GM21619 (cell line): ENCODE measurements around the gene NELFB.
A peak's percentile ranks its signal among the peaks of the same experiment; 100 is the strongest.

Experiments
- ATAC-seq: cut with Tn5 transposase; IDR thresholded peaks from one replicate; pipeline ENCODE4 v1.9.1; 2021; ENCODE audit not compliant: unreplicated experiment

The NELFB gene

DNA sequence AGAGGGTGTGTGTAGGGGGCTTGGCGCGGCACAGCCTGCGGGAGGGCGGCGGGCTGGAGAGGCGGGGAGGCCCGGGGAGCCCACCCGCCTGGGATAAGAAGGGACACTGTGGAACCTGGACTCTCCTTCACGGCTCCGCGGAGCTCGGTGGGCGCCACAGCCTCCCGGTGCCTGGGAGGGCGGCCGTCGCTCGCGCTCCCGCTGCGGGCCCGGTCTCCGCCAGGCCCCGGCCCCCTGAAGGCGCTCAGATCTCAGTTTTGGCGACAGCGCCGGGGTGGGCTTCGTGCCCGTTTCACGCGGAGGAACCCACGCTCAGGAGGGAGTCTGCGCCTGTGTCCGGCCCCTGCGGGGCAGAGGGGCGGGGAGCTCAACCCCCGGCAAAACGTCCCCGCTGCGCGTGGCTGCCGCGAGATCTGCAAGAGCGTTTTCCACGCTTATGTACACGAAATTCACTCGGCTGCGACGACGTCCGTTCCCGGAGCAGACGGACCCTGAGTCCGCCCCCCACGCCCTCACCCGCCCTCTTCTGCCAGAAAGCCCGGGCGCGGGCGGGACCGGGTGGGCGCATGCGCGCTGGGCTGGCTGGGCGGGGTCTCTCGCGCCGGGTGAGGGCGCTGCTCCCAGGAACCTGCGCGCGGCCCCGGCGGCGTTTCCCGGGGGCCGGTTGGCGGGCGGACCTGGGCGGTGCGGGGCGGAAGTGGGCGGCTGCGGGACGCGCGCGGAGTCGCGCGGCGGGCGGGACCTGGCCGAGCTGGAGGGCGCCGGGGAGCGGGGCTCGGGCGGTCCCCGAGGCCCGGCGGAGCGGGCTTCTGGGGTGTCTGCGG, at the start of gene NELFB:
Gene NELFB, plus strand, starts transcription at position 704 of the 824 bp plus-strand sequence.
- peak; percentile 69 for ATAC-seq

DNA sequence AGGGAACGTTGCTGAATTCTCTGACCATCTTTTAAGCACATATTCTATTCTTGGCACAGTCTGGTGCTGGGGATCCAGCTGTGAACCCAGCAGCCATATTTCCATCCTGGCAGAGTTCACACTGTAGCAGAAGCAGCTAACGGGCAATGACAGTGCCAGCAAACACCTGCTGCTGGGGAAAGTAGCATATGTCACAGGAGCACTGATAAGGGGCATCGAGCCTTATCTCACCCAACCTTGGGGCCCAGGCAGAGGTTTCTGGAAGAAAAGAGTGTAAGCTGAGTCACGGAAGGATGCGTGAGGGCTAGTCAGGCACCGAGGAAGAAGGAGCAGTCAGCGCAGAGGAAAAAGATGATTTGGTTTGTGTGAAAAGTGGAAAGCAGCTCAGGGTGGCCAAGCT, 48.5 kb upstream of the NELFB start:
- ATAC-seq = no peak

DNA sequence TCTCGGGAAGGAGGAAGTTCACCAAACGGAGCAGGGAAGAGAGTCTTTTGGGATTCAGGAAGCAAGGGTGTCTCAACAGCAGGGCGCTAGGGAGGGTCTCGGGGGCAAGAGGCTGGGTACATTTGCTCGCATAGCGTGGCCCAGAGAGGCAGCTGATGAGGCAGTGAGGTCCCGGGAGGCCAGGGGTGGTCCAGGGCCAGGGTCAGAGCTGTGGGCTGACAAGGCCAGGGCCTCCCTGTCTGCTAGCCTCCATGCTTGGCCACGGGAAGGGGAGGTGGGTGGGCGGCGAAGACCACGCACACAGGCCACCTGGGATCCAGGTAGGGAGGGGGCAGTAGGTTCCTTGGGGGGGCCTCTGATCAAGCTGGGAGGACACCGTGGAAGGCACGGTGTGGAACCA, 43.6 kb upstream of the NELFB start:
- ATAC-seq = no peak

DNA sequence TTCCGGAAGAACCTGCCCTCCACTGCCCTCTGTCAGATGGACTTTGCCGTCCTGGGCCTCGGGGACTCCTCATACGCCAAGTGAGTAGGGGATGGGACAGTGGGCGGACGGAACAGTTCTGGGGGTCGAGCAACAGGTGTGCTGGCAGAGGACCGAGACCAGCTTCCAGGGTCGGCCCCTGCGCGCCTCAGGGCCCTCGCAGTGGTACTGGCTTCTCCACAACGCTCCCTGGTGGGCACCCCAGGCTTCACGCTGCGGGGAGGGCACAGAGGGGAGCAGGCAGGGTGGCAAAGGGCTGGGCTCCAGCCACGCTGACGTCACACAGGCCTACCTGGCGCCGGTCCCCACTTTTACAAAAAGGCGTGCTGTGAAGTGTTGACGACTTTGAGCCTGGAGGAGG, 42.6 kb upstream of the NELFB start:
- ATAC-seq = no peak

DNA sequence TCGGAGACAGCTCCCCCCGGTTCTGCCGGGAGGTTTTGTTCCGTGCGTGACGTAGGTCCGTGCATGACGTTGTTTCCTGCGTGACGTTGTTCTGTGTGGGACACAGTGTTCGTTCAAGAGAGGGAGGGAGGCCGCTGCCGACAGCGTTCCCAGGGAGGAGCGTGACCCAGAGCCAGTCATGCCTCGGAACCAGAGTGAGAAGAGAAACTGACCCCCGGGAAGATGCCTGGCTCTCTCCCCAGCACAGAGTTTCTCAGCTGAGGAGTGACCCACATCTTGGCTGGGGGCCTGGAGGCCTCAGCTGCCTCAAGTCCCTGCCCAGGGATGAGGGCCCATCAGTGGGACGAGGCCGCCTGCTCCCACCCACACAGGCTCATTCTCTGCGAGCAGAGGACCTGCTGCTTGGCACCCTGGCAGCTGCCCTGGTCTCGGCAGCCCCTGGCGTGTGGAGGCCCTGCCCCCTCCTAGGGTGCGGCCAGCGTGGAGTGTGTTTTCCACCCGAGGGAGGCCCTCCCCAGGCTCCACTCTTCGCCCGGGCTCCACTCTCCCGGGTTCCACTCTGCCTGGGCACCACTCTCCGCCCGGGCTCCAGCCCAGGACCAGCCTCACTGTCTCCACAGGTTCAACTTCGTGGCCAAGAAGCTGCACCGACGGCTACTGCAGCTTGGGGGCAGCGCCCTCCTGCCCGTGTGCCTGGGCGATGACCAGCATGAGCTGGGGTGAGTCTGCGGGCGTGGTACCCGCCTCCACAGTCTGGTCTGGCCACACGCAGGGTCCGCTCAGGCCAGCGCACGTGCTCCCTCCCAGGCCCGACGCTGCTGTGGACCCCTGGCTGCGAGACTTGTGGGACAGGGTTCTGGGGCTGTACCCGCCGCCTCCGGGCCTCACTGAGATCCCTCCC, 41.7 kb upstream of the NELFB start:
- no peak for ATAC-seq

DNA sequence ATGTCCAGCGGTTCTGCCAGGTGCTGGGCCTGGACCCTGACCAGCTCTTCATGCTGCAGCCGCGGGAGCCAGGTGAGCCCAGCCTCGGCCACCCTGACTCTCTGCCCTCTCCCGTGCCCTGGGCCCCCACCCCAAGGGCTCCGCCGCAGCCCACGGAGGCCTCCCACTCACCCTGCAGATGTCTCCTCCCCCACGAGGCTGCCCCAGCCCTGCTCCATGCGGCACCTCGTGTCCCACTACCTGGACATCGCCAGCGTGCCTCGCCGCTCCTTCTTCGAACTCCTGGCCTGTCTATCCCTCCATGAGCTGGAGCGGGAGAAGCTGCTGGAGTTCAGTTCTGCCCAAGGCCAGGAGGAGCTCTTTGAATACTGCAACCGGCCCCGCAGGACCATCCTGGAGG, 40.5 kb upstream of the NELFB start:
- no peak for ATAC-seq

DNA sequence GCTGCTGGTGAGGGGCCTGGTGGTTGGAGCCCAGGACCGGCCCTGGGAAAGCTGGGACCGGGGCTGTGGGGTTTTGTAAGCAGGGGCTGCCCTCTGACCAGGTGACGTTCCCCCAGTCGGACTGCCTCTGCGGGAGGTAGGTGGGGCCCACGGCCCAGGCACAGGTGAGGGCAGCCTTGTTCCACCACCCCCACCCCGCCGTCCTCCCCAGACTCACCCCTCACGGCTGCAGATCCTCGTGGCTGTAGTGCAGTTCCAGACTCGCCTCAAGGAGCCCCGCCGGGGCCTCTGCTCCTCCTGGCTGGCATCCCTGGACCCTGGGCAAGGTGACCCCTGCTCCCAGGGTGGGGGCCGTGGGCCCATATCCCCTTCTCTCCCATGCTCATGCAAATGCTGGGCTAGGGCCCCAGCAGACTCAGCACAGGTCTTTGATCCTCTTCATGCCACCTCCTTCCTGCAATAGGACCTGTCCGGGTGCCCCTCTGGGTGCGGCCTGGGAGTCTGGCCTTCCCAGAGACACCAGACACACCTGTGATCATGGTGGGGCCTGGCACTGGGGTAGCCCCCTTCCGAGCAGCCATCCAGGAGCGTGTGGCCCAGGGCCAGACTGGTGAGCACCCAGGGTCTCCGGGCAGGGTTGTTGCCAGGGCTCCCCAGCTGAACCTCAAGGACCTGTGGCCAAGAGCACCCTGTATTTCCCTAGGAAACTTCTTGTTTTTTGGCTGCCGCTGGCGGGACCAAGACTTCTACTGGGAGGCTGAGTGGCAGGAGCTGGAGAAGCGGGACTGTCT, 39.7 kb upstream of the NELFB start:
- ATAC-seq = no peak

DNA sequence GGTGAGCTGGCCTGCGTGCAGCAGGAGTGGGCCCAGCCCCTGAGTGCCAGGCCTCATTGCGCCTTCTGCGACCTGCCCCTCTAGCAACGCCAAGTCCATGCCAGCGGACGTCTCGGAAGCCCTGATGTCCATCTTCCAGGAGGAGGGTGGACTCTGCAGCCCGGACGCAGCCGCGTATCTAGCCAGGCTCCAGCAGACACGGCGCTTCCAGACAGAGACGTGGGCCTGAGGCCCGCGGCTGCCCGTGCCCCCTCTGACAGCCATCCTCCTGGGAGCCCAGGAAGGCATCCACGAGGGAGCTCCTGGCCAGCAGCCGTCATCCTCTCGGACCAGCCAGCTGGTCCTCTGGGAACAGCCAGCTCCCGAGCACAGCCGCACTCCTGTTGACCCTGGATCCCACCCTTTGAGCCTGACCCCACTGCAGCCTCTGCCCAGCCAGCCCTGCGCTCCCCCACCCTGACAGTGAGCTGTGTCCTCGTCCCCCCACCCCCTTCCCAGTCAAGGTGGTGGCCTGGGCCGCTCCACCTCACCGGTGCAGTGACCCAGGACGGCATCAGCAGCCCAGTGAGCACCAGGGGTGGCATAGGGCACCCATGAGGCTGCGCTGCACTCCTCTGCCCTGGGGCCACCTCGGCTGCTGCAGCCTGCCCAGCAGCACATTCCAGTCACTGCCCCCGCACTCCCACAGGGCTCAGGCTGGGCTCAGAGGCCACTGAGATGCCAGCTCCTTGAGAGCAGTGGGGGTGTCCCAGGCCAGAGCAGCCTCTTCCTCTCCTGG, 38.8 kb upstream of the NELFB start:
- no peak for ATAC-seq

DNA sequence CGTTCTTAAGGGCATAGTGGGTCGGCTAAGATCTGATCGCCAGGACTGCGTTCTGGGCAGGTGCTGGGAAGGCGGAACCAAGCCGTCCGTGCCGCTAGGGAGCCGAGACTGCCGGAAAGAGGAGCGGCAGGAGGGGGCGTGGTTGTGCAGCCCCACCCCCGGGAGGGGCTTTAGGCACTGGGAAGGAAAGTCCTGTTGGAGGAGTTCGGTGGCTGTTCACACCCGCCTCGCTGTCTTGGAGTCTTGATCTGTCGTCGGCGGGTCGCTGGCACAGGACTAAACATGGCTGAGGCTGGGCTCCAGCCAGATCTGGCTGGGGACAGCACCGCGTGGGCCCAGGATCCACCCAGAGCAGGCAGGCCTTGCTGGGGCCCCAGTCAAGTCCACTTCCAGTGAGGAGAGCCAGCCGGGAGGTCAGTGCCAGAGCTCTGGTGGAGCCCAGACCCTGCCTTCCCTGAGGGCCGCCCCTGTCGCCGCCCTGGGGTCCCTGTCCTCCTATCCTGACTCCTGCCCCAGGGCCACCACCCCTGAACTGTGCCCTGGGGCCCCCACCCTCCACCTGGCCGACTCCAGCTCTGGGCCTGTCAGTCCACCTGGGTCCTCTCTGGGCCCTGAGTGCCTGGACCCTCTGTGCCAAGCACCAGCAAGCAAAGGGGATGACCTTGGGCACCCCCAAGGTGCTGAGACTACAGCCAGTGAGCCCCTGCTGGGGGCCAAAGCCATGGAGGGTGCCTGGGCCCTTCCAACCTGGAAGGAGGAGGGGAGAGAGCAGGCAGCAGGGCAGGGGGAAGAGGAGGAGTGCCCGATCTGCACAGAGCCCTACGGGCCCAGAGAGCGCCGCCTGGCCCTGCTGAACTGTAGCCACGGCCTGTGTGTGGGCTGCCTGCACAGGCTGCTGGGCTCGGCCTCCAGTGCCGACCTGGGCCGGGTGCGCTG, 37.6 kb upstream of the NELFB start:
- ATAC-seq = no peak

DNA sequence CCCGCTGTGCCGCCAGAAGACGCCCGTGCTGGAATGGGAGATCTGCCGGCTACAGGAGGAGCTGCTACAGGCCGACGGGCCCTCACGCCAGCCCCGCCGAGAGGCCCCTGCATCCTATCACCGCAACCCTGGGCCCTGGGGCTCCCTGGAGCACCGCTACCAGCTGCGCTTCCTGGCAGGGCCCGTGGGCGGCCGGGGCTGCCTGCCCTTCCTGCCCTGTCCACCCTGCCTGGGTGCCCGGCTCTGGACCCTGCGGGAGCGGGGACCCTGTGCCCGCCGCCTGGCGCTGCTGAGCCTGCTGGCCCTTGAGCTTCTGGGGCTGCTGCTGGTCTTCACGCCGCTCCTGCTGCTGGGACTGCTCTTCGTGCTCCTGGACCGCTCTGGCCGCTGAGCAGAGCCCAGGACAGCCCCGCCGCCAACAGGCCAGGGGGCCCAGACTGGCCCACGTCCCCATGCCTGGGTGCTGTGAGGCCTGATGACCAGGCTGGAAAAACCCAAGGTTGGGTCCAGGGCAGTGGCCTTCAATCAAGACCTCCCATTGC, 36.8 kb upstream of the NELFB start:
- ATAC-seq = no peak

DNA sequence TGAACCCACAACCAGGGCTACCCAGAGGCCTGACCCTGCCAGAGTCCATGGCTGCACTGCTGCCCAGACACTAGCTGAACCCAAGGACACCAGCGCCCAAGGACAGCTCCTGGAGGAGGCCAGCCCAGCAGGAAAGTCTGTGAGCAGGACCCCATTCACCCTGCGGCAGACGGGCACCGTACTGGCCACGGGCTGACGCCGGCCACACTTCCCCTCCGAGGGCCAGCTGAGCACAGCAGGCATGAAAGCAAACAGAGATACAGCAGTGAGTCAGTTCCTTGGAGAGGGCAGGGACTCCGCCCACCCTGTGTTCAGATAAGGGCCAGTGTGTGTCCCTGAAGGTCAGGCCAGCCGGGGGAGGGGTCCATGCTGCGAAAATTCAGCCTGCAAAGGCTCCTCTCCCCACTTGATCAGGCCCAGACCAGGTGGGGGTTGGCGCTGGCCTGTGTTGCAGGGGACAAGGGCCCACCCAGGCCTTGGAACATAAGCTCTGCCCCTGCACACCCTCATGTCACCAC, 36.3 kb upstream of the NELFB start:
- no peak for ATAC-seq

DNA sequence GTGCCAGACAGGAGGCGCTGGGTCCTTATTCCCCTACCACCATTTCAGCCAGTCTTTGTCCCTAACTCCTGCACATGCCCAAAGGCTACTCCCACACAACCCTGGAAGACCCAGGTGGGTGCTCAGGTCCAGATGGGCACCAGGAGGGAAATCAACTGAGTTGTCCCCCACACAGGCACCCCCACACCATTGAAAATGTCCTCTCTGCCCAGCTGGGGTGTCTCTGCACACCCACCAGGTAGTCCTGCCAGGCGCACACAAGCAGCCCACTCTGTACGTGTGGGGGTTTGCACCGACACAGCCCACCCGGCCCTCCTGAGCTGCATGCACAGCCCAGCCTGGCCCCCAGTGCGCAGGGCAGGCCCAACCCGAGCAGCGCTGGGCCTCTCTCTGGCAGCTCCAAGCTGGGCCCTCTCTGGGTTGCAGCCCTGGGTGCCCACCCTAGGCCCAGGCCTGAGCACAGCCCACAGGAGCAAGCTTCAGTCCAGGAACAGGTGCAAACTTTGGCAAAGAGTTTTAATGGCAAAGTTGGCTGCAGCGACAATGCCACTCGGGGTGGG, 35.3 kb upstream of the NELFB start:
- ATAC-seq = no peak

DNA sequence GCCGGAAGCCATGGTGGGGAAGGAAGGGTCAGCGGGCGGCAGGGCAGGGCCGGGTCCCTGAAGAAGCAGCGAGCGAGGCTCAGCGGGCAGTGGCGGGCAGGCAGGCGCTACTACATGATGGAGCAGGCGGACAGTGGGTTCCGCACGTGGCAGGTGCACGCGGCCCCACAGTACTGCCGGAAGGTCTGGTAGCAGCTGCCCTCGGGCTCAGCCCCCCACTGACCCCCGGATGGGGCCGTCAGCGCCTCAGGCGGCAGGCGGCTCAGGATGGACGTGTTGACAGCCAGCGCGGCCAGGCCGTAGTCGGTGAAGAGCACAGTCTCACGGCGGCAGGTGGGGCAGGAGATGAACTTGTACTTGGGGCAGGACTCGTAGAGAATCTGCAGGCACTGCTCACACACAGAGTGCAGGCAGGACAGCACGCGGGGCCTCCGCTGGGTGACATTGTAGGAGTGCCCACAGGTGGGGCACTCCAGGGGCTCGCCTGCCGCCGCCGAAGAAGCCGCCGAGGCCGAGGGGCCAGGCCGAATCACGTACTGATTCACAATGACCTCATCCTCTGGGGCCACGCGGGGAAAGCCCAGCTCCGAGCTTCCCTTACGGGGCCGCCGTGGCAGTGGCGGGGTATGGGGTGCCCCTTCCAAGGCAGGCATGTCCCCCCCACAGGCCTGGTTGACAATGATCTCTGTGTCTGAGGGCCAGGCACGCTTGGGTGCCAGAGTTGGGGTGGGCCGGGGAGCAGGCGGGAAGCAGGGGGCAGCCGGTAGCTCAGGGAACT, 34.6 kb upstream of the NELFB start:
- no peak for ATAC-seq

DNA sequence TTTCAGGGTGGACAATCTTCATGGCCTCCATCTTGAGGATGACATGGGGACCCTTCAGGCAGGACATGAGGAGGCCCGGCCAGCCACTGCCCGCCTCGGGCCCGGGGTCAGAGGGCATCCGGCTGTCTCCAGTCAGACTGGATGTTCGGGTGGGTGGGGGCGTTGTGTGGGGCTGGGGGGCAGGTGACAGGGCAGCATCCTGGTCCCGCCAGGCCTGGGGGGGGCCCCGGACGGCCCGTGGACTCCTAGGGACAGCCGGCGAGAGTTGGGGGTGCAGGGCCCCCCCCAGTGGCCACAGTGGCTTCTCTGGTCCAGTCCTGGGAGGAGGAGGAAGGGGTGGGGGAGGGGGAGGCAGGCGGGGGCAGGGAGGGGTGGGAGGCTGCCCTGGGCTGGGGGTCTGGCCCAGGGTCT, 34.0 kb upstream of the NELFB start:
- no peak for ATAC-seq

DNA sequence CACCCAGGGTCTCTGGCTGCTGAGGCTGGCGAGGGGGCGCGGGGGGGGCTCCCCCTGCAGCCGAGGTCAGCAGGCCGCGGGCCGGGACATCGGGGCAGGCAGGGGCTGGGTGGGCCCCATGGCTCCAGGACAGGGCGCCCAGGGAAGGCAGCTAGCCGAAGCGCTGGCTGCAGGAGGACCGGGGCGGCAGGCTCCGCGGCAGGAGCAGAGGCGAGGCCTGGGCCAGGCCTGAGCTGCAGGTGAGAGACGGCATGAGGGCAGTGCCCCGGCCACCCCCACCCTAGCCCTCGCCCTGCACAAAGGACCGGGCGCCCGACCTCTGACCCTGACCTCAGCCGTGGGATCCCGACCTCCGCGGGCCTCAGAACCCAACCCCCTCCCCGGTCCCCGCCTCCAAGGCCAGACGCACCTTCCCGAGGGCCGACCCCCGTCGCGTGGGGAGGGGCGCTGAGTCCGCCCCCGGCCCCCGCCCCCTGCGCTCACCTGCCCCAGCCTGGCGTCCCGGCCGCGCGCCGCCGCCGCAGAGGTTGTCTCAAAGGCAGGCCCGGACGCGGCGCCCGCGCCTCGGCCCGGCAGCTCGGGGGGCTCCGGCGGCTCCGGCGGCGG, 33.5 kb upstream of the NELFB start:
- no peak for ATAC-seq

DNA sequence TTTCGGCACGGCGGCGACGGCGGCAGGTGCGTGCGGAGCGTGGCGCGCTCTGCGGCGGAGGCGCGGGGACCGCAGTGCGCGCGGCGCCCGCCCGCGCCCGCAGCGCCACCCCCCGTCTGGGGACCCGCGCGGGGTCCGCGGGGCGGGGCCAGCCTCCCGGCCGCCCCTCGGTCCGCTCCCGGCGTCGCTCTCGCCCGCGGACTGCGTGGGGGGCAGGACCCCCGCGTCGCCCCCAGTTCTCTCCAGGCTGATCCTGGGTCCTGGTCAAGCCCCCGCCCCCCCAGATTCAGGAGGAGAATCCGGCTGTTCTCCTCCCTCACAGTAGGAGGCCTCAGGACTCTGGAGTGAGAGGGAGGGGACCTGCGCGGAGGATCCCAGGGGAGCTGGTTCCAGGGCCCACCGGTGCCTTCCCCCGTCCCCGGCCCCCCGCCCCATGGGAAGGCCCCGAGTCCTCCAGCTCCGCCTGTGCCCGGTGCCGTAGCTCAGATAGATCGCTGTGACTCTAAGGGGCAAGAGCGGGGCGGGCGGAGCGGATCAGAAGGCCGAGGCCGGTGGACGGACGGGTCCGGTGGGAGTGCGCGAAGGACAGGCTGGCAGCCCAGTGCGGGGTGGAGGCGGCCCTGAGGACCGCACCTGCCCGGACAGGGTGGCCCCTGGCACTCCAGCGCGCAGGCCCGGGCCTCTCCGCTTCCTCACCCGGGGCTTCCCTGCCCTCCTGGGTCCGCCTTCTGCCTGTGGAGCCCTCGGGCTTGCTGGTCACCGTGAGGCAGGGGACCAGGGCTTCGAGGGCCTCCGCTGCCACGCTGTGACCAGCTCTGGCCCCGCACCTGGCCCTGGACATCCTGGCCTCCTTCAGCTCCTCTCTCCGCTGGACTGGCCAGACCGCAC, 32.7 kb upstream of the NELFB start, which contains the start of gene RNF208:
Gene RNF208, minus strand, starts transcription at position 51 of the 888 bp plus-strand sequence. CDS start 1,028 bp downstream, outside the sequence.
- ATAC-seq = peak; percentile 3
